SK-N-SH (cell line): ENCODE measurements around the gene SLC8A1. TPM values are rescaled to one million over a fixed set of nuclear protein-coding genes. Genes with fewer than 3 reads are reported as not detected.

Experiments used
- CTCF ChIA-PET: fragments of 300-600, 350-600 bp; formaldehyde crosslinking; extraction: SDS; loops from one replicate; lab custom pipeline; 2021; lab: Yijun Ruan, JAX
- POLR2A ChIA-PET: fragments of 350-600 bp; sonication (Branson Sonifier 250); formaldehyde crosslinking; extraction: SDS; loops from one replicate; lab custom pipeline; 2020; ENCODE audit warnings: antibody characterized with exemption, inconsistent platforms; lab: Yijun Ruan, JAX
- DNase-seq: peaks from one replicate; pipeline ENCODE4 v3.0.0; 2012
- H2AFZ ChIP-seq: fragments of 200-600 bp; sonication (generic); 2 replicates; pipeline ENCODE4 v1.8.1; 2016; ENCODE audit warnings: antibody characterized with exemption, mild to moderate bottlenecking, low read depth
- H3F3A ChIP-seq: fragments of 200-600 bp; sonication (generic); replicated peaks from 2 replicates; pipeline ENCODE3; 2016; ENCODE audit warnings: antibody characterized with exemption, mild to moderate bottlenecking; ENCODE audit not compliant: insufficient read depth
- H3K27ac ChIP-seq, 2 experiments: fragments of 200-500 bp in 1 of 2; fragments of 200-600 bp in 1 of 2; sonication (Bioruptor generic) in 1 of 2; sonication (generic), shearing (Covaris generic) in 1 of 2; 2 replicates each; pipeline versions ENCODE4 v1.5.1 to v1.6.1; 2014 to 2016; ENCODE audit warnings: low read depth in 2 of 2, inconsistent platforms in 1 of 2, low read length in 1 of 2, mild to moderate bottlenecking in 1 of 2, mixed read lengths in 1 of 2
- H3K27me3 ChIP-seq: fragments of 200-600 bp; sonication (generic), shearing (Covaris generic); 2 replicates; pipeline ENCODE4 v1.6.1; 2016; ENCODE audit warnings: mixed run types; ENCODE audit not compliant: insufficient read depth
- H3K36me3 ChIP-seq, 2 experiments: fragments of 200-500 bp in 1 of 2; fragments of 200-600 bp in 1 of 2; sonication (Bioruptor generic) in 1 of 2; sonication (generic) in 1 of 2; replicated peaks in 1 of 2; 2 replicates each; pipeline versions ENCODE3 to v1.5.1; 2014 to 2016; ENCODE audit warnings: low read length in 1 of 2, mild to moderate bottlenecking in 1 of 2; ENCODE audit not compliant: insufficient read depth in 2 of 2, control insufficient read depth in 1 of 2
- H3K4me1 ChIP-seq, 2 experiments: fragments of 200-500 bp in 1 of 2; fragments of 200-600 bp in 1 of 2; sonication (Bioruptor generic) in 1 of 2; sonication (generic), shearing (Covaris generic) in 1 of 2; 2 replicates each; pipeline versions ENCODE4 v1.5.1 to v1.6.1; 2014 to 2016; ENCODE audit warnings: low read depth in 1 of 2, low read length in 1 of 2, mixed run types in 1 of 2; ENCODE audit not compliant: insufficient read depth in 2 of 2, control insufficient read depth in 1 of 2
- H3K4me2 ChIP-seq: fragments of 200-600 bp; sonication (generic), shearing (Covaris generic); 2 replicates; pipeline ENCODE4 v1.6.1; 2017; ENCODE audit warnings: mixed run types
- H3K4me3 ChIP-seq, 2 experiments: fragments of 200-500 bp in 1 of 2; fragments of 200-600 bp in 1 of 2; sonication (Bioruptor generic) in 1 of 2; sonication (generic), shearing (Covaris generic) in 1 of 2; 2 replicates each; pipeline versions ENCODE4 v1.5.1 to v1.8.1; 2014 to 2016; ENCODE audit warnings: low read depth in 2 of 2, inconsistent platforms in 1 of 2, low read length in 1 of 2, mild to moderate bottlenecking in 1 of 2, mixed read lengths in 1 of 2, moderate library complexity in 1 of 2
- H3K79me2 ChIP-seq: fragments of 200-600 bp; sonication (generic); 2 replicates; pipeline ENCODE4 v1.8.1; 2017; ENCODE audit warnings: mild to moderate bottlenecking; ENCODE audit not compliant: insufficient read depth
- H3K9ac ChIP-seq: fragments of 200-600 bp; sonication (generic); 2 replicates; pipeline ENCODE4 v1.6.1; 2017; ENCODE audit warnings: mixed run types
- H3K9me2 ChIP-seq: fragments of 200-600 bp; sonication (generic); 2 replicates; pipeline ENCODE4 v1.6.1; 2017; ENCODE audit warnings: mixed run types
- H3K9me3 ChIP-seq: fragments of 200-600 bp; sonication (generic); 2 replicates; pipeline ENCODE4 v1.6.1; 2017; ENCODE audit warnings: mixed run types, mild to moderate bottlenecking, moderate library complexity
- H4K20me1 ChIP-seq: fragments of 200-600 bp; sonication (generic); 2 replicates; pipeline ENCODE4 v1.6.1; 2017; ENCODE audit warnings: mild to moderate bottlenecking, mixed run types; ENCODE audit not compliant: insufficient read depth
- EP300 ChIP-seq, 2 experiments: IDR thresholded peaks; 2 replicates each; pipeline versions ENCODE4 v1.4.0 to v1.6.1; 2012; ENCODE audit warnings: borderline replicate concordance in 1 of 2, low read depth in 1 of 2, low read length in 1 of 2
- EZH2phosphoT487 ChIP-seq: fragments of 200-600 bp; sonication (generic); IDR thresholded peaks from 2 replicates; pipeline ENCODE4 v1.6.1; 2017; ENCODE audit warnings: low read depth, mixed run types, mild to moderate bottlenecking, antibody characterized with exemption, moderate library complexity, borderline replicate concordance
- FOXM1 ChIP-seq: IDR thresholded peaks from 2 replicates; pipeline ENCODE4 v1.4.0; 2012; ENCODE audit warnings: low read depth, mild to moderate bottlenecking
- GABPA ChIP-seq: IDR thresholded peaks from 2 replicates; pipeline ENCODE4 v1.4.0; 2012; ENCODE audit warnings: low read depth, mild to moderate bottlenecking
- GATA2 ChIP-seq: sonication (generic); formaldehyde crosslinking; IDR thresholded peaks from 2 replicates; pipeline ENCODE4 v1.5.0; 2020; ENCODE audit warnings: mild to moderate bottlenecking, missing genetic modification reagents
- IRF3 ChIP-seq: fragments of 150-350 bp; IDR thresholded peaks from 2 replicates; pipeline ENCODE4 v1.6.1; 2016; ENCODE audit warnings: mild to moderate bottlenecking, low read depth, low read length
- JUND ChIP-seq: IDR thresholded peaks from 2 replicates; pipeline ENCODE4 v1.4.0; 2012
- MAX ChIP-seq: IDR thresholded peaks from 2 replicates; pipeline ENCODE4 v1.4.0; 2012; ENCODE audit warnings: low read depth
- MEF2A ChIP-seq: IDR thresholded peaks from 2 replicates; pipeline ENCODE4 v1.4.0; 2012; ENCODE audit warnings: low read depth, borderline replicate concordance
- MXI1 ChIP-seq: IDR thresholded peaks from 2 replicates; pipeline ENCODE4 v1.6.1; 2012; ENCODE audit warnings: mild to moderate bottlenecking, low read depth, low read length, improper control_type of control experiment
- NRF1 ChIP-seq: IDR thresholded peaks from 2 replicates; pipeline ENCODE4 v1.6.1; 2012; ENCODE audit warnings: low read depth, mild to moderate bottlenecking, low read length
- PBX3 ChIP-seq: IDR thresholded peaks from 2 replicates; pipeline ENCODE4; 2012
- POLR2AphosphoS5 ChIP-seq: IDR thresholded peaks from 2 replicates; pipeline ENCODE4 v1.6.1; 2012; ENCODE audit warnings: low read depth, low read length
- REST ChIP-seq: IDR thresholded peaks from 2 replicates; pipeline ENCODE4 v1.6.1; 2012; ENCODE audit warnings: mild to moderate bottlenecking, low read depth, low read length, moderate library complexity
- RFX5 ChIP-seq: IDR thresholded peaks from 2 replicates; pipeline ENCODE4 v1.6.1; 2012; ENCODE audit warnings: mild to moderate bottlenecking, improper control_type of control experiment, low read length
- SIN3A ChIP-seq: IDR thresholded peaks from 2 replicates; pipeline ENCODE4 v1.6.1; 2012; ENCODE audit warnings: low read depth, mild to moderate bottlenecking, low read length, moderate library complexity, borderline replicate concordance
- TAF1 ChIP-seq: IDR thresholded peaks from 2 replicates; pipeline ENCODE4 v1.6.1; 2012; ENCODE audit warnings: low read depth, mild to moderate bottlenecking, low read length, moderate library complexity, borderline replicate concordance
- YY1 ChIP-seq: IDR thresholded peaks from 2 replicates; pipeline ENCODE4 v1.4.0; 2012; ENCODE audit warnings: low read depth, mild to moderate bottlenecking
- whole genome bisulfite sequencing: methylation state at CpG from one replicate; pipeline ENCODE4 v1.1.6; 2017; ENCODE audit warnings: low lambda C conversion rate; 5-methylcytosine and 5-hydroxymethylcytosine counted together
- polyA plus RNA-seq, 3 experiments: library from polyadenylated mRNA; depleted of rRNA; stranded (reverse); fragments of >200 nt; gene quantifications; 2 replicates each; pipeline ENCODE4 v1.2.3, GENCODE V29; 2012

Gene SLC8A1
- polyA plus RNA-seq, 1 of the 3 experiments (the other 2 are of a cell fraction) = 3.2 TPM

- no peaks in the 10 kb centered on the region for H3K4me1 ChIP-seq
- H3K36me3 ChIP-seq = peaks cover 0 to 6% of the 10 kb centered on the region in 2 experiments
- H3K9me3 ChIP-seq = no peaks in the 10 kb centered on the region
- H4K20me1 ChIP-seq = no peaks in the 10 kb centered on the region
- no peak overlapping the region for H3K27ac ChIP-seq
- H2AFZ ChIP-seq = no peak overlapping the region
- ChIA-PET CTCF (no interaction called here), POLR2A (no interaction called here)
- H3K9me2 ChIP-seq = no peaks in the 10 kb centered on the region
- H3F3A ChIP-seq = no peaks in the 10 kb centered on the region
- H3K4me2 ChIP-seq = no peak overlapping the region
- no peak for TF ChIP-seq MAX
- TF ChIP-seq PBX3 = no peak
- TF ChIP-seq IRF3 = no peak
- TF ChIP-seq RFX5 = no peak
- no peak for TF ChIP-seq TAF1
- no peak for TF ChIP-seq MEF2A
- no peak for TF ChIP-seq EZH2phosphoT487
- TF ChIP-seq JUND = no peak
- no peak for TF ChIP-seq NRF1
- TF ChIP-seq YY1 = no peak
- no peak for TF ChIP-seq MXI1
- TF ChIP-seq GATA2 = no peak
- no peak for TF ChIP-seq POLR2AphosphoS5
- TF ChIP-seq EP300 (IDR thresholded peaks at IDR 0.05; ENCODE audit: borderline replicate concordance in 1 of 2, low read depth in 1 of 2, low read length in 1 of 2) = no peak
- no peak for TF ChIP-seq REST
- no peak for TF ChIP-seq SIN3A
- TF ChIP-seq GABPA = no peak
- TF ChIP-seq FOXM1 = no peak
- no peak for DNase-seq
- 80% methylated on average over 4 of the region's 4 CpGs for WGBS
- H3K4me3 ChIP-seq = no peak overlapping the region
- no peaks in the 10 kb centered on the region for H3K27me3 ChIP-seq
- no peaks in the 10 kb centered on the region for H3K79me2 ChIP-seq
- no peak overlapping the region for H3K9ac ChIP-seq
These were observed 286.4 kb downstream of the SLC8A1 start for GRCh38 chr2:40165509-40165844.
